ENCODE measurements around the gene APOBEC2. TPM values are rescaled to one million over a fixed set of nuclear protein-coding genes. Genes with fewer than 3 reads are reported as not detected.

Gene APOBEC2
- total and polyA plus RNA-seq, 9 of the 15 experiments (the other 6 are each of a cell fraction or from before 2014, with no cell fraction given), result 0.25 to 1.6 TPM; not detected in 7

- BruUV-seq (replicated peaks), result no TSS peak
- TF ChIP-seq E2F5 (CRISPR knock-in tag; IDR thresholded peaks at IDR 0.05) (no peak), SIRT6 (IDR thresholded peaks at IDR 0.05; ENCODE audit: low read depth, low read length) (no peak), MBD2 (IDR thresholded peaks at IDR 0.05; ENCODE audit: borderline replicate concordance, low read depth) (no peak), ZNF592 (IDR thresholded peaks at IDR 0.05) (no peak), ELF4 (CRISPR knock-in tag; IDR thresholded peaks at IDR 0.05) (no peak), XRCC3 (IDR thresholded peaks at IDR 0.05) (no peak), SOX6 (IDR thresholded peaks at IDR 0.05) (no peak), KLF16 (IDR thresholded peaks at IDR 0.05) (peak; percentile 59; the same call in 1 of the 2 replicates), HINFP (tag; conservative IDR thresholded peaks at IDR 0.05; ENCODE audit: low read depth) (no peak), RFX1 (IDR thresholded peaks at IDR 0.05) (no peak), HDGF (IDR thresholded peaks at IDR 0.05) (peak; percentile 85), ZSCAN29 (IDR thresholded peaks at IDR 0.05) (no peak), C11orf30 (IDR thresholded peaks at IDR 0.05; ENCODE audit: low read depth) (0 out of 2 replicates have a peak, but pooled peaks have one; percentile 4), STAT6 (CRISPR knock-in tag; IDR thresholded peaks at IDR 0.05) (no peak)
Measured at GRCh38 chr6:41066867-41067304, 13.9 kb downstream of the APOBEC2 start.

More at GRCh38 chr6:41066867-41067304, 13.9 kb downstream of the APOBEC2 start:
- Histone ChIP-seq H3K4me1 (replicated peaks in 1 of 2; ENCODE audit: control insufficient read depth in 2 of 2, insufficient read depth in 2 of 2, low read length in 2 of 2) (peaks cover 0 to 9% of the 10 kb centered on the region in 2 experiments; a peak in 1 of 5 replicates), H3K27me3 (ENCODE audit: control insufficient read depth in 2 of 2, insufficient read depth in 2 of 2, low read length in 2 of 2) (no peaks in the 10 kb centered on the region), H3K36me3 (ENCODE audit: control insufficient read depth, insufficient read depth, low read length) (peaks cover 82% of the 10 kb centered on the region), H3K4me2 (ENCODE audit: insufficient read depth, low read length) (no peak overlapping the region), H3K4me3 (no peak overlapping the region), H4K20me1 (replicated peaks; ENCODE audit: control insufficient read depth, insufficient read depth, low read length) (no peaks in the 10 kb centered on the region), H3K9ac (ENCODE audit: insufficient read depth in 1 of 2, low read depth in 2 of 2, low read length in 2 of 2) (no peak overlapping the region), H3K27ac (ENCODE audit: extremely low read depth, low read depth, low read length) (no peak overlapping the region), H3K9me3 (replicated peaks; ENCODE audit: control insufficient read depth, insufficient read depth, low read depth, low read length) (no peaks in the 10 kb centered on the region), H3K9me1 (ENCODE audit: control insufficient read depth, insufficient read depth, low read length) (no peaks in the 10 kb centered on the region), H3K79me2 (ENCODE audit: control insufficient read depth, insufficient read depth, low read length) (peaks cover 16% of the 10 kb centered on the region), H2AFZ (ENCODE audit: low read depth, low read length) (no peak overlapping the region)
- DNase-seq (ENCODE audit: extremely low read depth in 1 of 4, low spot score in 3 of 4) (peak; percentile 54 to 89 (median 56)), ATAC-seq (peak; percentile 20; the same call in 1 of the 3 replicates), FAIRE-seq (peak; percentile 82)
- 38% methylated on average over 3 of the region's 3 CpGs for WGBS (ENCODE audit: insufficient coverage, low coverage, missing lambda C conversion rate)
- CTCF ChIA-PET (ENCODE audit: low intra/inter-chr PET ratio), result interaction anchor here (1.1 to 4.0 kb wide), 4 partner anchors 29 to 172 kb away, joined by 4 to 26 read pairs (median 6); no protein-coding TSS in a partner anchor
- POLR2A ChIA-PET, result no interaction called here
- in situ Hi-C loops (cut with MboI), result no loop called here
- intact Hi-C loops (cut with micrococcal nuclease), result loop anchor here (2.0 to 5.0 kb wide), 2 partner anchors 40 to 60 kb away; no protein-coding TSS in a partner anchor

Measured in K562 (cell line).